ENCODE results near the gene POU4F1. TPM values are rescaled to one million over a fixed set of nuclear protein-coding genes. Genes with fewer than 3 reads are reported as not detected.

The POU4F1 gene
- total and polyA plus RNA-seq, 7 donors = 0.04 to 2.6 (median 0.17) TPM; not detected in 1

- Histone ChIP-seq H3K36me3 (ENCODE audit: insufficient read depth in 1 of 2, low read depth in 1 of 2) (no peaks in the 10 kb centered on the region), H3K4me3 (no peak overlapping the region), H3K27me3 (ENCODE audit: insufficient read depth in 3 of 3, low read length in 2 of 3) (peaks cover 0 to 93% (median 48%) of the 10 kb centered on the region in 3 donors), H3K27ac (no peak overlapping the region), H3K9me3 (no peaks in the 10 kb centered on the region), H3K4me1 (peaks cover 2% of the 10 kb centered on the region)
- 65 to 74% (median 66%) methylated on average over 5 of the region's 5 CpGs for WGBS, 3 donors
- intact Hi-C loops (cut with DNase I) = no loop called here
- ATAC-seq (no peak), DNase-seq (no peak)
- no peak for TF ChIP-seq CTCF (IDR thresholded peaks at IDR 0.05)
Observed at GRCh38 chr13:78598966-78599644, 4.2 kb downstream of the POU4F1 start.

DNA sequence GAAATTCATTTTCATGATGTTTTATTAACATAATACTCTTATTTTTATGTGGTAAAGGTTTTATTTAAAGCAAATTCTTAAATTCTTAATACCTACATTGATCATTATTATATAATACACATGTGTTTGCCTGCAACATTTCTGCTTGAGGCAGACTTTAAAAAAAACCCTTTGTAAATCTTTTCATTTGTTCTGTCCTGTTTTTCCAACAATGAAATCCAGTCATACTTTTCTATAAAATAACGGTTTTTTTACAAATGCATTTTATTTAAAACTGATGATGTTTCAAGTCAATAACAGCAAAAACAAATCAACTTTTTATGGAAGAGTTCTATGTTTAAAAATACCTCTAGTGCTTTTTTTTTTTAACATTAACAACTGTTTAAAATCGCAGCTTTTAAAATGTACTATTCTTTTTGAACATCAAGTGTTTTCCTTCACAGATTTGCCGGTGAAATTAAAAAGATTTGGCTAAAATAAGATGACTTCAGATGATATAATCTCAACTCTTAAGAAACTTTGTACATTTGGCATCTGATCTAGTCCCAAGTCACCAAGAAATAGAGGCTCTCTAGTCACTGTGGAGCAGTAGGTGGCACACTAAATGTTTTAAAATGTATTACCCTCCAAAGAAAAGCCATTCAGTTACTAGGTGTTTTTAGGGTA is 5.1 kb downstream of the POU4F1 start:
- Histone ChIP-seq H3K9me3 (no peaks in the 10 kb centered on the region), H3K27me3 (ENCODE audit: insufficient read depth in 3 of 3, low read length in 2 of 3) (peaks cover 0 to 94% (median 46%) of the 10 kb centered on the region in 3 donors), H3K4me3 (no peak overlapping the region), H3K36me3 (ENCODE audit: insufficient read depth in 1 of 2, low read depth in 1 of 2) (no peaks in the 10 kb centered on the region), H3K27ac (no peak overlapping the region), H3K4me1 (no peaks in the 10 kb centered on the region)
- WGBS, 3 donors = 59 to 63% (median 63%) methylated on average over 3 of the region's 3 CpGs
- intact Hi-C loops (cut with DNase I) = no loop called here
- no peak for TF ChIP-seq CTCF (IDR thresholded peaks at IDR 0.05)
- DNase-seq (no peak), ATAC-seq (no peak)

GRCh38 chr13:78597602-78597932 is 5.8 kb downstream of the POU4F1 start:
- DNase-seq = no peak
- intact Hi-C loops (cut with DNase I) = no loop called here
- TF ChIP-seq CTCF (IDR thresholded peaks at IDR 0.05) = no peak
- no peaks in the 10 kb centered on the region for H3K4me1 ChIP-seq
- H3K9me3 ChIP-seq = no peaks in the 10 kb centered on the region
- WGBS, 3 donors = 58 to 67% (median 64%) methylated on average over 7 of the region's 7 CpGs
- ATAC-seq = no peak
- peaks cover 0 to 94% (median 43%) of the 10 kb centered on the region in 3 donors for H3K27me3 ChIP-seq (ENCODE audit: insufficient read depth in 3 of 3, low read length in 2 of 3)
- H3K27ac ChIP-seq = no peak overlapping the region
- no peak overlapping the region for H3K4me3 ChIP-seq
- H3K36me3 ChIP-seq (ENCODE audit: insufficient read depth in 1 of 2, low read depth in 1 of 2) = no peaks in the 10 kb centered on the region

DNA sequence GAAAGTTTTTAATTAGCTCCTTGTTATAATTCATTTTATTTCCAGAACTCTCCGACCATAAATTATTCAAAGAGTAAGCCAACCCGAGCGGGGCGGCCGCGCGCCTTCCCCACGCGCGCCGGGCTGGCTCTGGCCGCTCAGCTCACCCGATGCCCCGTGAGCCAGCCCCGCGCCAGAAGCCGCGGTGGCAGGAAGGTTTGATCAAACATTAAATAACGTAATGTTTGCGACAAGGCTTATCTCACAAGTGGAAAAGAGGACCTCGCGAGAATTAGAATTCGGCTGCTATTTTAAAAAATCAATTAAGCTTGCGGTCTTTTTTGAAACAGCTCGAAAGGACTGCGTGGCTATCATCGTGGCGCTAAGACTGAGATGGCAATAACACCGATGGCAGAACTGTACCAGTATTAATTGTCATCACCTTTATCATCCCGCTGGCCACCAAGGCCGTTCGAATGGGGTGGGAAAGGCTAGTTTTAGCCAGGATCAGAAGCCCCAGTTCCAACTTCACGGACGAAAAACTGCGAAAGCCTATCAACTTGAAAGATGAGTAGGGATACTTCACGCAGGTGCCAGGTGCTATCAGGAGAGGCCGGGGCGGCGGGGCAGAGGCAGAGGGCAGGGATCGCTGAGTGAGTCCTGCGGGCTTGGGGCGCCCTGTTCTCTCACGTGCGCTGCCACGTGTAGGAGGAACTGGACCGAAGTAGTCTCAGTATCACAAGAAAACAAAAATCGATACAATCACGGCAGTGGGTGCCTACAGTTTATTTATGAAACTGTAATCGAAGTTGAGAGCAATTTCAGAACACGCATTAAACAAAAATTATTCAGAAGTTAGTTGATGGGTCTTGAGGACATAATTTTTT is 6.4 kb downstream of the POU4F1 start:
- Histone ChIP-seq H3K4me3 (peak overlapping the region; percentile 46), H3K4me1 (no peaks in the 10 kb centered on the region), H3K27ac (no peak overlapping the region), H3K9me3 (no peaks in the 10 kb centered on the region), H3K36me3 (ENCODE audit: insufficient read depth in 1 of 2, low read depth in 1 of 2) (no peaks in the 10 kb centered on the region), H3K27me3 (ENCODE audit: insufficient read depth in 3 of 3, low read length in 2 of 3) (peaks cover 0 to 96% (median 40%) of the 10 kb centered on the region in 3 donors)
- no peak for DNase-seq
- WGBS, 3 donors = 19 to 25% (median 20%) methylated on average over 50 of the region's 50 CpGs
- TF ChIP-seq CTCF (IDR thresholded peaks at IDR 0.05) = no peak
- ATAC-seq = no peak
- intact Hi-C loops (cut with DNase I) = no loop called here

Data from psoas muscle (tissue), 8 donors.